HG03432 (cell line): ENCODE measurements around the gene LZTR1.
"Not testable (repeated sequence)": the region's sequence is repeated elsewhere in the genome, so short reads cannot be mapped to it uniquely, and the experiment has no call there.

Experiments
- ATAC-seq: cut with Tn5 transposase; IDR thresholded peaks from one replicate; pipeline ENCODE4 v1.9.1; 2021; ENCODE audit warnings: mild to moderate bottlenecking, moderate library complexity; ENCODE audit not compliant: unreplicated experiment

The LZTR1 gene

GRCh38 chr22:20981787-20982562, at the start of gene LZTR1:
LZTR1 (plus strand) TSS chr22:20982297; CDS start chr22:20982372, 75 bp downstream.
- peak; percentile 88 for ATAC-seq

GRCh38 chr22:20933910-20934309, 48.2 kb upstream of the LZTR1 start:
- no peak for ATAC-seq

- ATAC-seq: not testable (repeated sequence)
Observed at GRCh38 chr22:20935049-20935448, 47.0 kb upstream of the LZTR1 start.

- ATAC-seq: not testable (repeated sequence)
Observed at GRCh38 chr22:20935780-20936539, 46.1 kb upstream of the LZTR1 start.

- no peak for ATAC-seq
Observed at GRCh38 chr22:20937031-20937793, 44.9 kb upstream of the LZTR1 start.

GRCh38 chr22:20937794-20938671, 44.1 kb upstream of the LZTR1 start:
- ATAC-seq: no peak

GRCh38 chr22:20939457-20940185, 42.5 kb upstream of the LZTR1 start:
- not testable (repeated sequence) for ATAC-seq

GRCh38 chr22:20940186-20940651, 41.9 kb upstream of the LZTR1 start:
- no peak for ATAC-seq

- no peak for ATAC-seq
Observed at GRCh38 chr22:20940904-20941385, 41.2 kb upstream of the LZTR1 start.

- ATAC-seq: not testable (repeated sequence)
Observed at GRCh38 chr22:20942203-20942902, 39.7 kb upstream of the LZTR1 start.

- ATAC-seq: no peak
Observed at GRCh38 chr22:20943104-20943933, 38.8 kb upstream of the LZTR1 start.

GRCh38 chr22:20944042-20944441, 38.1 kb upstream of the LZTR1 start:
- ATAC-seq: no peak

GRCh38 chr22:20945578-20945934, 36.5 kb upstream of the LZTR1 start:
- ATAC-seq: no peak

GRCh38 chr22:20946080-20946986, 35.8 kb upstream of the LZTR1 start:
- ATAC-seq: no peak

GRCh38 chr22:20946991-20947390, 35.1 kb upstream of the LZTR1 start:
- ATAC-seq: no peak

GRCh38 chr22:20948450-20948849, 33.6 kb upstream of the LZTR1 start:
- ATAC-seq: no peak

GRCh38 chr22:20948989-20949388, 33.1 kb upstream of the LZTR1 start:
- ATAC-seq: no peak
